ENCODE results near the gene CYP4B1. TPM values are rescaled to one million over a fixed set of nuclear protein-coding genes. Genes with fewer than 3 reads are reported as not detected.

The CYP4B1 gene
- total RNA-seq, 2 donors from 2014 or later: 12.5 to 30.0 TPM

DNA sequence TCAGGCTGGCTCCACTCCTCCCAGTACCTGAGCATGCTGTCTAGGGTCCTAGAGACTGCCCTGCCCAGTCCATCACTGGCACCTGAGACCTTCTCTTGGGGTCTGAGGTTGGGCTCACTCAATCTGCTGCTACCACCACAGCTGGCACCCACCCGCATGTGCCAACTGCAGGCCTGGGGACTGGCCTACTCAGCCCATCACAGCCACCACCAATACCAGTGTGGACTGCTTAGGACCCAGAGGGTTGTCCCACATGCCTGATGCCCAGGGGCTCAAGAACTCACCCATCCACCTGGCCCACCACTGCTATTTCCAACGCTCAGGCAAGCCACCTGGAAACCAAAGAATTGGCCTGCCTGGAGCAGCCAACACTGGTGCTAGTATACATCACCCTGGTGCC, 63.5 kb downstream of the CYP4B1 start:
- DNase-seq (no peak), ATAC-seq (no peak)
- H3K4me3 ChIP-seq: no peak overlapping the region
- no peaks in the 10 kb centered on the region for H3K4me1 ChIP-seq
- H3K9me3 ChIP-seq: no peaks in the 10 kb centered on the region
- H3K27ac ChIP-seq: no peak overlapping the region
- TF ChIP-seq, protein P1, sequence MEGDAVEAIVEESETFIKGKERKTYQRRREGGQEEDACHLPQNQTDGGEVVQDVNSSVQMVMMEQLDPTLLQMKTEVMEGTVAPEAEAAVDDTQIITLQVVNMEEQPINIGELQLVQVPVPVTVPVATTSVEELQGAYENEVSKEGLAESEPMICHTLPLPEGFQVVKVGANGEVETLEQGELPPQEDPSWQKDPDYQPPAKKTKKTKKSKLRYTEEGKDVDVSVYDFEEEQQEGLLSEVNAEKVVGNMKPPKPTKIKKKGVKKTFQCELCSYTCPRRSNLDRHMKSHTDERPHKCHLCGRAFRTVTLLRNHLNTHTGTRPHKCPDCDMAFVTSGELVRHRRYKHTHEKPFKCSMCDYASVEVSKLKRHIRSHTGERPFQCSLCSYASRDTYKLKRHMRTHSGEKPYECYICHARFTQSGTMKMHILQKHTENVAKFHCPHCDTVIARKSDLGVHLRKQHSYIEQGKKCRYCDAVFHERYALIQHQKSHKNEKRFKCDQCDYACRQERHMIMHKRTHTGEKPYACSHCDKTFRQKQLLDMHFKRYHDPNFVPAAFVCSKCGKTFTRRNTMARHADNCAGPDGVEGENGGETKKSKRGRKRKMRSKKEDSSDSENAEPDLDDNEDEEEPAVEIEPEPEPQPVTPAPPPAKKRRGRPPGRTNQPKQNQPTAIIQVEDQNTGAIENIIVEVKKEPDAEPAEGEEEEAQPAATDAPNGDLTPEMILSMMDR (IDR thresholded peaks at IDR 0.05): no peak
- TF ChIP-seq POLR2A (IDR thresholded peaks at IDR 0.05): no peak
- 71 to 95% methylated on average over 1 to 2 of the region's 2 CpGs for WGBS, 2 donors
- intact Hi-C loops (cut with DNase I): no loop called here
- no peaks in the 10 kb centered on the region for H3K27me3 ChIP-seq
- H3K36me3 ChIP-seq (replicated peaks in 1 of 2; ENCODE audit: insufficient read depth in 1 of 2, low read depth in 2 of 2): no peaks in the 10 kb centered on the region

Other genes with a start within 250 kb of the CYP4B1 start
- not detected for gene KNCN, start 247.4 kb upstream of the CYP4B1 start, total RNA-seq
- 100 to 1,000 TPM; 155 to 238 TPM for gene MKNK1, start 194.8 kb upstream of the CYP4B1 start, total RNA-seq
- gene MOB3C, start 182.2 kb upstream of the CYP4B1 start, total RNA-seq: 10 to 100 TPM; 20.8 to 23.3 TPM
- gene ATPAF1, start 130.7 kb upstream of the CYP4B1 start, total RNA-seq: 10 to 100 TPM; 22.8 to 33.0 TPM
- gene TEX38, start 127.2 kb upstream of the CYP4B1 start, total RNA-seq: not detected
- gene EFCAB14, start 79.9 kb upstream of the CYP4B1 start, total RNA-seq: 10 to 100 TPM; 36.9 to 40.7 TPM
- under 1 TPM in 1 of 2 donors, not detected in 1; 0.78 TPM for gene CYP4A11, start 142.4 kb downstream of the CYP4B1 start, total RNA-seq
- gene CYP4X1, start 224.6 kb downstream of the CYP4B1 start, total RNA-seq: 10 to 100 TPM in 1 of 2 donors, 1 to 10 TPM in 1; 1.8 to 14.2 TPM

Measured in body of pancreas (tissue), 4 donors.